Inflammatory macrophage treated with lipopolysaccharide for 1 hour (primary cell): ENCODE measurements around the gene CYTH4.

Experiments used
- DNase-seq, 2 donors: peaks; one replicate each; pipeline ENCODE4 v3.0.0-alpha.2; 2020 to 2022

Gene CYTH4

DNA sequence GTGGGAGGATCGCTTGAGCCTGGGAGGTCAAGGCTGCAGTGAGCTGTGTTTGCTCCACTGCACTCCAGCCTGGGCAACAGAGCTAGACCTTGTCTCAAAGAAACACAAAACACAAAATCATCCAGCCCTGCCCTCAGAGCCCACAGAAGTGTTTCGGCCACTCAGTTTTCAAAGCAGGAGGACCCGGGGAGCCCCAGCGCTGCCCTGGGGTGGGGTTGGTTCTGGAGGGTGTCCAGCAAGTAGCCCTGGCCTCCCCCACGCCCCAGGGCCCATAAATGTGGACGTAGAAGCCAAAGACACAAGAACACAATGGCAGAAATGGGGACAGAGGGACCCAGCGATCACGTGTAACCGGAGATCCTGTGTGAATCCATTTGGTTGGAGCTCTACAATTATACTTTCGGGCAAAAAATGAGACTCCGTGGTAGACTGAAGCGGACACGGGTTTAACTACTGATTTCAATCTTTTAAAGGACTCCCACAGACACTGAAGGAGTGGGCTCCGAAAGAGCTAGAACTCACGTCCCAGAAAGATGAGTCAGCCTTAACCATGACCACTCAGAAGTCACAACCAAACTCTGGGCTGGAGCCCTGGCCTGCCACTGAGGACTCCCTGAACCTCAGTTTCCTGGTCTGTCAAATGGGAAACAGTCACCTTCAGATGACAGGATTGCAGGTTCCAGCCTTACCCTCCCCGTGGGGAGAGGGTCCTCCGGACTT, 9.0 kb upstream of the CYTH4 start:
- peak; percentile 68 to 82 for DNase-seq

DNA sequence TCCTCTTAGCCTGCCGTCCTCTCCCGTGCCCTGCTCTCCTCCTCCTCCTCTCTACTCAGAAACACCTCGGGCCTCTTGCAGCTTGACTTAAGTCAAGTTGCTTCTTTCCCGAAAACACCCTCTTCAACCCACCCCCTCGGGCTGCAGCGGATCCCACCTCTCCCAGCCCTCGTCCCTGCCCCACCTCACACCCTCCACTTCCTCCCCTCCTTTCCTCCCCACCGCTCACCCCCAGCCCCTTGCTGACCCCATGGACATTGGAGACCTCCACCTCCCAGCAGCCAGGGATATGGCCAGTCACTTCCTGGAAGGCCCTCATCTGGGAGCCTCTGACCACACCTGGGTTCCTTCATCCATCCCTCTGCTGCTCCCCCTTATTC, 8.5 kb upstream of the CYTH4 start:
- no peak for DNase-seq

DNA sequence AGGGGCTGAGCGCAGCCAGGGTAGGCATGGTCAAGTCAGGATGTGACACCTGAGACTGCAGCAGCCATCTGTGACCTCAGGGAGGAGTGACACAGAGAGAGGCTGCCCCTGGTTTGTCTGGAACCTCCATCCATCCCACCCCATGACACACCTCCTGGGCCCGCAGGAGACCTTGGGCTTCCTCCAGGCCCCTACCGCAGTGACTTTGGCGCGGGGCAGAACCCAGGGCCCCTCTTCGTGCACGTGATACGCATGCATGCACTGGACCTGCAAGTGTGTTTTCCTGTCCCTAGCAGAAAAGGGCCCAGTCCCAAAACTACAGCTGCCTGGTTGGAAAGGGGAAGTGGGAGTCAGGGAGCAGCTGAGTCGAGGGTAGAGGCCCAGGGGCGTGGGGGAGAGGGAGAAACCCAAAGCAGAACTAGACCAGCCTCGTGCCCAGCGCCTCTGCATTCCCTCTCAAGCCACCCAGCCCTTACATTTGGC, 7.9 kb upstream of the CYTH4 start:
- peak; percentile 89 to 91 for DNase-seq

DNA sequence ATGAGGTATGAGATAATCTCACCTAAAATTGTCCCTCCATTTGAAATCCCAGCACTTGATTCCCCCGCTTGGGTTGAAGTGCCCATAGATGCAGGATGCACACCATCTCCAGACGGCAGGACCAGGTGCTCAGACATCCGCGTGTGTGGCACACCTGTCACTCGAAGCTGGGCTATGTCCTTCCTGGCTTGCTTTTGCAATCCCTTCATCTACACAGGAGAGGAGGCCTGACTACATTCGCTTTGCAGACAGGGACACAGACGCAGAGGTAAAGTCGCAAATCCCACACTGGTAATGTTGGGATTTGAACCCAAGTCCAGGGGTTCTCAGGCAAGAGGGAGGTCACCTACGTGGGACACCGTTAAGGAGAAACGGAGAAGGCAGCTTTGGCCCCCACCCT, 7.2 kb upstream of the CYTH4 start:
- DNase-seq, result no peak

DNA sequence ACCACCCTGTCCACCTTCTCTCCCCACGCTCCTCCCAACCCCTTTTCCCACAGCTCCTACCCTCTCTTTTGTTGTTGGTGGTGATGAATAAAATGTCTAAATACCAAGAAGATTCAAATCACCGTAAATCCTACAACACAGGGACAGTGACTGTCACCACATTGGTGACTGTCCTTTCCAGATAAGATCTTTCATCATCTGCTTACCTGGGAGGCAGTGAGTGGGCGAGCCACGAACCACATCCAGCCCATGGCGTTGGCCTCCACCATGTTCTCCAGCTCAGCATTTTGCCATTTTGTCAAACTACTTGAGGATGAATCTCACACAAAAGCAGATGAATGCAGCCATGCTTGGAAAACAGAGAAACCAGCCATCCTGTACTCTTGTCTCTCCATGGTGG, 6.7 kb upstream of the CYTH4 start:
- no peak for DNase-seq

DNA sequence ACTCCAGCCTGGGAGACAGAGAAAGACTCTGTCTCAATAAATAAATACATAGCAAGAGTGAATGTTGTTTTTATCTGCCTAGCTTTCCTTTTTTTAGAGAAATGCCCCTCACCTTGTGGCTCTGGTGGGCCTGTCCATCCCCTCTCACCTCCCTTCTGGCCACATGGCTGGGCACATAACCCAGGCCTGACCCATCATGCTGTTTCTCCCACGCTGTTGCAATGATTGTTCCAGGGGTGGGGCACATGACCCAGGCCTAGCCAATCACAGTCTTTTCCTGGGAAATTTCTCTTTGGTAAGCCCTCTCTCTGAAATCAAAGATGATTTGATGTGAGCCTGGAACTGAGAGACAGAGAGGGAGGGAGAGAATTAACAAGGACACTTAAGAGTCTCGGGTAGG, 5.5 kb upstream of the CYTH4 start:
- DNase-seq, result peak; percentile 59 to 70

DNA sequence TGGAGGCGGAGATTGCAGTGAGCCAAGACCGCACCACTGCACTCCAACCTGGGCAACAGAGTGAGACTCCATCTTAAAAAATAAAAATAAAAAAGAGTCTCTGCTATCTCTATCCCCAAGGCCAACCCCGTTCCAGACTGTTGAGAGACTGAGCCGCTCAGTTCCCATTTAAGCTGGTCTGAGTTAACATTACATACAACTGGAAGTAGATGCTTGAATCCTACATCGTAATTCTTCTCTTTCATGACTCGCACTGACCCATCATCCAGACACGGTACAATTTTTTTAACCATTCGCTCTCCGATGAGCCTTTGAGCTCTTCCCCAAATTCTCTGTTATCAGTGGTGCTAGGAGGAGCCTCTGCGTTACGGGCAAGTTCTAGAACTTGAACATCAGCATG, 4.9 kb upstream of the CYTH4 start:
- no peak for DNase-seq

DNA sequence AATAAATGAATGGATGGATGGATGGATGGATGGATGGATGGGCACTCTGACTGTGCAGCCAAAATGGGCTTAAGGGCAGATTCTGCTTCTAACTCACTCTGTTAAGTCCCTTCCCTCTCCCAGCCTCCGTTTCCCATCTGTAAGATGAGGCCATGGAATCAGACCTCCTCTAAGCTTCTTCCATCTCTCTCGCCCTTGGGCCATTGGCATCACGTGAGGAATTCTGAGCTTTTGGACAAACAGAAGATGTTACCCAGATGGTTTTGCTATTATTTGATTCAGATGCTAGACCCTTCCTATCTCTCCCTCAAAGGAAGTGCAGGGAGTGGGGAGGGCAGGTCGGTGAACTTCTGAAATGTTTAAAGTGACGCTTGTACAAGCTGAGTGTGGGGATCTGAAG, 4.0 kb upstream of the CYTH4 start:
- no peak for DNase-seq

DNA sequence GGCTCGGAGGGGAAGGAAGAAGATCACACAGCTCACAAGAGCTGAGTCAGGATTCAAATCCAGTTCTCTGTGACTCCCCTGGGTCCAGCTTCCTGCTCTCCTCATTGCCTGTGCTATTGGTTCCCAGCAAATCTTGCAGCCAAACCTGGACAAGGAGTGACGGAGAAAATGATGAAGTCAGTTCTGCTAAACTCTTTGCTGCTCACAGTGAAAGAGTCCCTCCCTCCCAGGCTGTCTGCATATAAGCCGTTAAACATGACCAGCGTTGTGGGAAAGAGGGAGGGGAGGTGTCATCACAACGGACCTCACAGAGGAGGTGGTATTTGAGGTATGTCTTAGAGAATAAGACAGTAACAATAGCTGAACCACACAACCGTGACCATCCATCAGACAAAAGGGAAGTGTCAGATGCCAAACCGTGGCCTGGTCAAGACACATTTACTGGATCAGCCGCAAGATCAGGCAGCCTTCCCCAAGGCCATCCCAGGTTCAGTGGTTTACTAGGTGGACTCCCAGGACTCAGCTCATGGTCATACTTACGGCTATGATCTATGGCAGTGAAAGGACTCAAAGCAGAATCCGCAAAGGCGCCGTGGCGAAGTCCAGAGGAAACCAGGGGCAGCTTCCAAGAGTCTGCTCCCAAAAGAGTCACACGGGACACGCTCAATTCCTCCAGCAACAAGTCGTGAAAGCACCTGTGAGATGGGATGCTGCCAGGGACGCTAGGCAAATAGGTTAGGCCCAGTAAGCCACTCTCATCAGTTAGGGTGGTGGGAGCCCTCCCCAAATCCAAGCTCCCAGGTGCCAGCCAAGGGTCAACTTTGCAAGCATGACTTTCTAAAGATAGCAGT, 2.8 kb upstream of the CYTH4 start:
- DNase-seq, result no peak

DNA sequence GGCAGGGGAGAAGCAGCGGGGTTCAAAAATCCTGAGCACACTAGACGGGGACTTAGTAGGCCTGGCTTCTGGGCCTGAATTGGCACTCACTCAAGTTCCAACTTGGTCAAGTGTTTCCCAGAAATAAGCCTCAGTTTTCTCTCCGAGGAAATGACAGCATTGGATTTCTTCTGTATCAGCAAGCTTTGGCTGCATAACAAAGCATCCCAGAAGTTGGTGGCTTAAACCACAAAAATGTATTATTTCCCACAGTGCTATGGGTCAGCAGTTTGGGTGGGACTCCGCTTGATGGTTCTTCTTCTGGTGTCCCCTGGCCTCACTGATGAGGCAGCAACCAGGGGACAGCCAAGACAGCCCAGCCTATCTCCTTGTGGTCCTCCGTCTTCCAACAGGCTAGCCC, 1.6 kb upstream of the CYTH4 start:
- DNase-seq, result no peak

DNA sequence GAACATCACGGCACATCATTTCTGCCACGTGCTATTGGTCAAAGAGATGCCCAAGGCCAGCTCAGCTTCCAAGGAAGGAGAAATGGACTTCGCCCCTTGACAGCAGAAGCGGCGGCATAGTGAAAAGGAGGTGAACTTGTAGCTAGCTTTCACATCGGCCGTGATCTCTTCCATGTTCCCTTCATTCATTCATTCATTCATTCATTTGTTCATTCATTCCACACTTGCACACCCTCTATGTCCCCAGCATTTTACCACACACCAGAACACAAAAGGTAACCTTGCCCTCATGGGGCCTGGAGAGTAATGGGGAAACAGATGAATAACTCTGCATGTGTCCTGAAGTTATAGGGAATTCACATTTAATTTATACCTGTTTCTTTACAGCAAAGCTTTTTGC, 1.1 kb upstream of the CYTH4 start:
- no peak for DNase-seq

DNA sequence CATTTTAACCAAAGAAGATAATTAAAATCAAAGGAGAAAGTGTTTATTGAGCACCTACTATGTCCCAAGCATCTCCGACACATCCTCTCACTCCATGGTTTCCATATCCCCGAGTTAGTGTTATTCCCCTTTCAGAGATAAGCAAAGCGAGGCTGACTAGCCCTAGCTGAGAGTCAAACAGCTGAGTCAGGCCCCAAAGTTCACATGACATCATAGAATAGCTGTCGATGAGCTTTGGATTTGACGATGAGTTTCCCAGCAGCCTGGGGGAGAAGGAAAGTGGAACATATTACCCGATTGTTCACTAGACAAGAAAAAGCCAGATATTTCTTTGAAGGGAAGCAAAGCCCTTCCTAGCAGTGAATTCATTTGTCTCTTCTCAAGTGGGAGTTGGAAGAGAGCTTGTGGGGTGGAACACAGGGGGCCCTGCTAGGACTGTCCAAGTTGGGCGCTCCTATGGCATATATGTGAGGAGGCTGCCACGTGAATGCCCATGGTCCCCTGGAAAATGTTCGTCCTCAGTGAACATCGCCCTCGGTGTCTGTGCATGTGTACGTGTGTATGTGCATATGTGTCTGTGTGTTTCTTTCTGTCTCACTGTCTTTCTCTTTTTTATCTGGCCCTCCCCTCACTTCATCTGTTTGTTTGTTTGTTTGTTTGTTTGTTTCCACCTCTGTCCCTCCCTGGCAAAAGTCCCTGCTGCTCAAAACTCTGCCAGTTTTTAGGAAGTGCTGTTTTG, 493 bp upstream of the CYTH4 start:
- peak in 1 of 2 donors; percentile 63 for DNase-seq

DNA sequence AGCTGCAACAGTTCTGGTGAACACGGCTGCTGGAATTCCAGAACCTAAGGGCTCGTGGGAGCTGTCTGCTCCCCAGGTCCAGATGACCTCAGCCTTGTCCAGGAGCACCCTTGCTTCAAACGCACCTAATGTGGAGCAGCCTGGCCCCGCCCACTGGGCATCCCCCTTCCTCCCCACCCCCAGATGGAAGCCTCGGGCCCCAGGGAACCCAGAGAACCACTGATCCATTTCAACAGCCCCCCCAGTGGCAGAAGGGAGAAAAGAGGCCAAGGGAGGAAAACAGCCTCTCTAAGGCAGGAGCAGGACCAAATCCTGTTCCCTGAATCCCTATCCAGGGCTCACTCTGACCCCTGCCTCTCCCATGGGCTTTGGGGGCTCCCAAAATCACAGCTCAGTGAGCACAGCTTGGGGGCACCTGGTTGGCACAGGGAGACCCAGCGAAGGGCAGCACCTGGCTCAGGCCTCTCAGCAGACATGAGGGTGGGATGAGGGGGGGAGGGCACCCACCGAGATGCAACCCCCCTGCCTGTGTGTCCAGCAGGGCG, 1.2 kb downstream of the CYTH4 start:
- DNase-seq, result peak; percentile 59 to 80

DNA sequence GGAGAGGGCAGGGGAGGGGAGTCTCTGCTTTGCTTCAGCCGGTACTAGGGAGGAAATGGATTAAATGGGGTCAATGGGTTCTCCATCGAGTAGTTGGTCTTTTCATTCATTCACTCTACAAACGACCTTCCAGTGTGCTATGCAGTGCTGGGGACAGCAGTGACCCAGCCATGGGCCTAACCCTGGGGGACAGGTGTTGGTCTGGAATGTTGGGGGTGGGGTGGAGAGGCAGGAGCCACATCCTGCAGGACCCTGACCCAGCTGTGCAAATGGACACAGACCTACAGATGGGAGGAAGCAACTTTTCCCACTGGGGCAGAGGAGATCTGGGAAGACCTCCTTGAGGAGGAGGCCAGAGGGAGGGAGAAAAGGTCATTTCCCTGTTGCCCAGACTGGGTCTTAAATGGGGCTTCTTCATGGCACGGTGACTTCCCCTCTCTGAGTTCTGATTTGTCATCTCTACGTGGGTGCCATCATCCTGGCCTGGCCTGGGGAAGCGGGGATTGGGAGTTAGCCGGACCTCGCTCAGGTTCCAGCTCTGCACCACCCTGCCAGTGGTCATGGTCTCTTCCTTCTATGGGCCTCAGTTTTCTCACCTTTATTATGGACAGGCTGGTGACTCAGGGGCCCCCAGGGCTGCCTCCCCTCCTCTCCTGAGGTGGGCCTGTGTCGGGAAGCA, 2.0 kb downstream of the CYTH4 start:
- DNase-seq, result peak; percentile 64 to 76

DNA sequence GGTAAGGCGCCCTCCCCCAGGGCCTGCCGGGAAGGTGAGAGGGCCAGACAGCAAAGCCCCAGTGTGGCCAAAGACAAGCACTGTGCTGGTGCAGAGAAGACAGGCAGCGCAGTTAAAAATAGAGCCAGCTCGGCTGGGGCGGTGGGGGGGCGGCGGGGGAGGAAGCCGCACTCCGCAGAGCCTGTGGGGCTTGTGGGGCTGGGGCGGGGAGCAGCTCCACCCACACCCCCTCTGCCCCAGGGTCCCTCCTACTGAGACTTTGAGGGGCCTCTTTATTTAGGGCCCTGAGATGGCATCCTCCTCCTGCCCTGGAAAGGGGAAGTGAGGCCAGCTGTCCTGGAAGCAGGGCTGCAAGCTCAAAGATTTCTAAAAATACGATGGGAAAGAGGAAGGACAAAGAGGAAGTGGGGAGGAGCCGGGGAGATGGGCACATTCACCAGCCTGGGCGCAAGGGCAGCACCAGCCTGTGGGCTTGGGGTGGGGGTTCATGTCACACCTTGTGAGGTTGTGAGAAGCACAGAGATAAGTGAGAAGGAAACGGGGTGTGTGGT, 2.6 kb downstream of the CYTH4 start:
- peak; percentile 88 to 90 for DNase-seq

DNA sequence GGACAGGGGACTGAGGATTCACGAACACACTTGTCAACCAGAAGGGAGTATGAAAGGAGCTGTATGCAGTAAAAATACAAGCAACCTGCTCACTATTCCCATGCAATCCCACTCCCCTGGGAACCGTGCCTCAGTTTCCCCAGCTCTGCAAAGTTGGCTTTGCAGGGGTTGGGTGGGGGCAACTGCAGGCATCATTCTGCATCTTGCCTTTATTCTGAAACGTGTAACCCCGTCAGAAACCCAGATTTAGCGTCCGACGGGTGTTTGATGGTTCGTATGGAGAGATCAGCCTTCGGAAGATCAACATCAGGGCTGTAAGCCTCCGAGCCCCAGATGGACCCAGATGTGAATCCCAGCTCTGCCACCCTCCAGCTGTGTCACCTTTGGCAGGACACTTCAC, 3.6 kb downstream of the CYTH4 start:
- DNase-seq, result no peak

DNA sequence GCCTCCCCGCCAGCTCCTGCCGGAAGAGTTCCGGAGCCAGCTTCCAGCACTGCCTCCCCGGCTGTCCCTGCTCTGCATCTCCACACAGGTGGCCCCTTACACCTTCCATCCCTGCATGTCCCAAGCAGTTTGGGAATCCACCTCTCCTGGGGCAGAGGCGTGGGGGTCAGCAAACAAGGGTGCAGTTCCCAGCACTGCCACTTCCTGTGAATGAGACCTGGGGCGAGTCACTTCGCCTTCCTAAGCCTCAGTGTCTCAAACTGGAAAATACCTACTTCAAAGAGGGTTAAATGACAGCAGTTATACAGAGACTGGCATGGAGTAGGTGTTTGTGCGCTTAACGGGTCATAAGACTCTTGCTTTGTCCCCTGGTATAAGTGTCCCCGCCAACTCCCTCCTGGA, 5.2 kb downstream of the CYTH4 start:
- DNase-seq, result no peak

DNA sequence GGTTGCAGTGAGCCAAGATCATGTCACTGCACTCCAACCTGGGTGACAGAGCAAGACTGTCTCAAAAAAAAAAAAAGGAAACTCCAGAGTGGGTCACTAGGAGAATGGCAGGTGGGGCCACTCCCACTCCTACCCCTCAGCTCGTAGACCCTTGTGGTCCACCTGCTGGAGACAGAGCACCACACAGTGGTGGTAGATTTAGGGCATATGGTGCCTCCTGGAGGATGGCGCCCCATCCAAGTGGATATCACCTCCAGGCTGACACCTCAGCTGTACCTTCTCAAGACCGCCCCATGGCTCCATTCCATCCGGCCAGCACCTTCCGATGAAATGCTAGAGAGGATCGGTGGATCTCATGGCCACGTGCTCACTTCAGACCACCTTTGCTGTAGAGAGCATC, 6.2 kb downstream of the CYTH4 start:
- DNase-seq, result no peak

DNA sequence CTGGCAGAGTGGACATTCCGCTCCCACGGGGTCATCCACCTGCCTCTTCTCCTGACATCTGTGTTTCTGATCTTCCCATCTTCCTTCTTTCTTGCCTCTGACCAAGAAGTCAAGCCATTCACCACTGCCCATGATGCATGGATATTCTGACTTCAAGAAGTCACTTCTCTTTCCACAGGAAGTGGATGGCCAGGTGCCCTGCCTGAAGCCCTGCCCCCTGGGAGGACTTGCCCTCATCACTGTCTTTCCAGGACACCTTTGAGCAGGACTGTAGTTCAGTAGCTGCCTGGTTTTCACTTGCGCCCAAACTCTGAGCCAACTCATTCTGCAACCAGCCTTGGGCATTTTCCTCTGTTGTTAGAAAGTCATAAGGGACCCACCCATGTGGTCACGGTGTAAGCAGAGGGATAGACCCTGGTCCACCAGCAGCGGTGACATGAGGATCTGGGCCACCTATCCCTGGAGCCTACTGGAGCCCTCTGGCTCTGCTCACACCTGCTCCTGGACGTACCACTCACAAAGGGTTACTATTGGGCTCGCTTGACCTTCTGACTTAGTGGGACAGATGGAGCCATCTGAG, 6.9 kb downstream of the CYTH4 start:
- DNase-seq, result no peak

DNA sequence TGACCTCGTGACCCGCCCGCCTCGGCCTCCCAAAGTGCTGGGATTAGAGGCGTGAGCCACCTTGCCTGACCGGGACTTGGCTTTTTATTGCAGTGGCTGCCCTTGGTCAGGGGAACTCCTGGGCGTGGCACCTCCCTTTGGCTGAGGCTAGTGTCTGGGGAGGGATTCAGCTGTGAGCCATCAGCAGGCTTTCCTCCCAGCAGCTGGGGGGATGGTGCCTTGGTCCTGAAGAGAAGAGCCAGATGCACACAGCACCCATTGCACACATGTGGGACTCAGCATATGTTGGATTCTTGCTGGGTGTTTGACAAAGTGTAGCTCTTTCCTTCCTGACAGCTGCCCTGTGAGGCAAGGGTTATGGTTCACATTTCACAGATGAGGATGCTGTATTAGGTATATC, 8.4 kb downstream of the CYTH4 start:
- DNase-seq, result no peak

DNA sequence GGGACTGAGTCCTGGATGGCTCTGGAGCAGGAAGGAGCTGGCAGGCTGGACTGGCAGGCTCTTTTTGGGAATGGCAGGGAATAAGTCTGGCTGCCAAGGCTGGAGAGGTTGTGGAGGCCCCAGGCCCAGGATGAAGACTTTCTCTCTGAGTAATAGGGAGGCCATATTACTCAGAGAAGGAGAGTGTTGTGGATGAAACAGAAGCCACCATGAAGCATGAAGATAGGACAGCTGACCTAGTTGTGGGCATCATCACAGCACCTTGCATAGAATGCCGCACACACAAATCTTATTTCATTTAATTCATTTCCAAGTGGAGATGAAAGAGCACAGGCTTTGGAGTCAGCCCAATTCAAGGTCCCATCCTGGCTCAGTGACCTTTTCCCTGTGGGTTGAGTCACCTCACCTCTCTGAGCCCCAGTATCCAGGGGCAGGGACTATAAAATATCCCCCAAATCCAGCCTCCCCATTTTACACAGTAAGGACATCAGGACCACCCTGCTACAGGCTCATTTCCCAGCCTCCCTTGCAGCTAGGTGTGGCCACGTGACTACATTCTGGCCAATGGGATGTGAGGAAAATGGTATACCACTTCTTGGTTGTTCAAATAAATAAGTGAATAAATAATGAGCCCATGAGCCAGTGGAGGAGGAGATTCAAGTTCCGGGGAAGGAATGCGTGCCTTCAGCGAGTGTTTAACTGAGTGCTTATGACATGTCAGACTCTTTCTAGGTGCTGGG, 9.4 kb downstream of the CYTH4 start:
- no peak for DNase-seq
